ENCODE measurements around the gene PEAK1. TPM values are rescaled to one million over a fixed set of nuclear protein-coding genes. Genes with fewer than 3 reads are reported as not detected.

The PEAK1 gene
- polyA plus RNA-seq, 1 donor (not counting 4 experiments of a cell fraction or from before 2014, with no cell fraction given), result 5.9 TPM

DNA sequence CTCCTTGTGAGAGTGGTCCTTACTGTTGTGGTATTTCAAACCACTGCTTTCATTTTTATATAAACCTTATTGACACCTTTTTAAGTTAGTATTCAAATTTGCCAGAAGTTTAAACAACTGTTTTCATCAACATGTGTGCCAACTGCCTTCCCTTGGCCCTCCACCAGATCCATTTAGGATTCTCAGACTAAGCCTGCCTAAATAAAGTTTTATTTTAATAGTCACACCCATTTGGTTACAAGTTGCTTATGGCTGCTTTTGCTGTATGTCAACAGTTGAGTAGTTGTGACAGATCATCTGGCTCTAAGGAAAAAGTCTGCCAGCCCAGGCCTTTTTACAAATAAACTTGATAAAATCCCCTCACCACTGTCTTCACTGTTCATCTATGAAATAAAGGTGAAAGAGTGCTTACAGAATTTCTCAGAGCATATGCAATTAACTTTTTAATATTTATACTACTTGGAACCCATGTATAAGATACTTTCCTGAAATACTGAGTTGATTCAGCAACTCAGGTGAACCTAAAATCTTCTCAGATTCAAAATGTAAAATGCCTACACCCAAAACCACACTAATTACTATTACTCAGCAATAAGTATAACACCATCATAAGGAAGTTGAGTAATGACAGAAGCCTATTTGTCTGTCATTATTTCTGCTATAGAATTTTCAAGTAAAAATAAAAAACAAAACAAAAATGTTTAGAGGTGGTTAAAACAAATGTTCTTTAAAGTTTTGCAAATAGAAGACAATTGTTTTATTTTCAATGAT, 35.1 kb downstream of the PEAK1 start:
- dilution Hi-C loops (cut with MboI; ENCODE audit: extremely low pct_ligation_motif_present, low sequenced_read_pairs), result no loop called here
- no peaks in the 10 kb centered on the region for H3K36me3 ChIP-seq (ENCODE audit: control insufficient read depth in 2 of 2, extremely low read depth in 1 of 2, insufficient read depth in 2 of 2, low read length in 2 of 2)
- H2AFZ ChIP-seq (ENCODE audit: control insufficient read depth, low read length), result no peak overlapping the region
- H3K9me1 ChIP-seq (ENCODE audit: control insufficient read depth, extremely low read depth, insufficient read depth, low read length), result no peaks in the 10 kb centered on the region
- H3K4me3 ChIP-seq (ENCODE audit: control insufficient read depth in 2 of 3, extremely low read depth in 1 of 3, insufficient read depth in 2 of 3, low read depth in 1 of 3, low read length in 3 of 3), result no peak overlapping the region
- no peak for DNase-seq (ENCODE audit: low read depth, low spot score)
- H3K9ac ChIP-seq (ENCODE audit: control insufficient read depth, extremely low read depth, insufficient read depth, low read length), result no peak overlapping the region
- no peak for FAIRE-seq
- H3K9me3 ChIP-seq (ENCODE audit: control insufficient read depth, low read depth, low read length), result no peaks in the 10 kb centered on the region
- no peaks in the 10 kb centered on the region for H4K20me1 ChIP-seq (ENCODE audit: control insufficient read depth, extremely low read depth, insufficient read depth, low read length)
- H3K79me2 ChIP-seq (ENCODE audit: control insufficient read depth, insufficient read depth, low read length), result peaks cover 4% of the 10 kb centered on the region
- no peaks in the 10 kb centered on the region for H3K27me3 ChIP-seq (ENCODE audit: control insufficient read depth, extremely low read depth, insufficient read depth, low read length)
- no peaks in the 10 kb centered on the region for H3K4me1 ChIP-seq (ENCODE audit: control insufficient read depth, extremely low read depth, insufficient read depth, low read length)
- no peak overlapping the region for H3K27ac ChIP-seq (ENCODE audit: control insufficient read depth, insufficient read depth, low read length)
- no peak overlapping the region for H3K4me2 ChIP-seq (ENCODE audit: control insufficient read depth, extremely low read depth, insufficient read depth, low read depth, low read length)
- TF ChIP-seq, protein P1, sequence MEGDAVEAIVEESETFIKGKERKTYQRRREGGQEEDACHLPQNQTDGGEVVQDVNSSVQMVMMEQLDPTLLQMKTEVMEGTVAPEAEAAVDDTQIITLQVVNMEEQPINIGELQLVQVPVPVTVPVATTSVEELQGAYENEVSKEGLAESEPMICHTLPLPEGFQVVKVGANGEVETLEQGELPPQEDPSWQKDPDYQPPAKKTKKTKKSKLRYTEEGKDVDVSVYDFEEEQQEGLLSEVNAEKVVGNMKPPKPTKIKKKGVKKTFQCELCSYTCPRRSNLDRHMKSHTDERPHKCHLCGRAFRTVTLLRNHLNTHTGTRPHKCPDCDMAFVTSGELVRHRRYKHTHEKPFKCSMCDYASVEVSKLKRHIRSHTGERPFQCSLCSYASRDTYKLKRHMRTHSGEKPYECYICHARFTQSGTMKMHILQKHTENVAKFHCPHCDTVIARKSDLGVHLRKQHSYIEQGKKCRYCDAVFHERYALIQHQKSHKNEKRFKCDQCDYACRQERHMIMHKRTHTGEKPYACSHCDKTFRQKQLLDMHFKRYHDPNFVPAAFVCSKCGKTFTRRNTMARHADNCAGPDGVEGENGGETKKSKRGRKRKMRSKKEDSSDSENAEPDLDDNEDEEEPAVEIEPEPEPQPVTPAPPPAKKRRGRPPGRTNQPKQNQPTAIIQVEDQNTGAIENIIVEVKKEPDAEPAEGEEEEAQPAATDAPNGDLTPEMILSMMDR (optimal IDR thresholded peaks at IDR 0.05 in 1 of 3, IDR thresholded peaks at IDR 0.05 in 1 of 3, conservative IDR thresholded peaks at IDR 0.05 in 1 of 3; ENCODE audit: extremely low read depth in 1 of 3, insufficient read depth in 2 of 3, low read length in 3 of 3), result no peak
- TF ChIP-seq EZH2 (IDR thresholded peaks at IDR 0.05; ENCODE audit: low read length), result no peak

DNA sequence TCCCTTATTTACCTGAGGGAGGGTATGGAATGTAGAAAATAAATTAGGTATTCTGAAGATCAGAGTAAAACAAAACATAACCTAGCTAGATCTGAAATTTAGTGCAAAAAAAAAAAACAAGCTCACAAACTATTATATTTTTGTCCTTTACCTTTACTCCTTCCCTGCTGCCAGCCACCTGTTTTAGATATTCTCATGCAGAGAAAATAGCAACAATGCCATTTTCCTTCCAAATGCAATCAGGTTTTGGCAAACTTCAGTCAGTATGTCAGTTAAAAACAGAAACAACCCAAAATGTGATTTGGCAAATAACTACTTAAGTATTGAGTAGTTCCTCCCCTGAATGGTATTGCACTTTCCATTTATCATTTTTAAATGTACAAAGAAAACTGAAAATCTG, 35.8 kb downstream of the PEAK1 start:
- Histone ChIP-seq H3K27me3 (ENCODE audit: control insufficient read depth, extremely low read depth, insufficient read depth, low read length) (no peaks in the 10 kb centered on the region), H4K20me1 (ENCODE audit: control insufficient read depth, extremely low read depth, insufficient read depth, low read length) (no peaks in the 10 kb centered on the region), H3K79me2 (ENCODE audit: control insufficient read depth, insufficient read depth, low read length) (peaks cover 4% of the 10 kb centered on the region), H3K9ac (ENCODE audit: control insufficient read depth, extremely low read depth, insufficient read depth, low read length) (no peak overlapping the region), H2AFZ (ENCODE audit: control insufficient read depth, low read length) (no peak overlapping the region), H3K4me2 (ENCODE audit: control insufficient read depth, extremely low read depth, insufficient read depth, low read depth, low read length) (no peak overlapping the region), H3K9me3 (ENCODE audit: control insufficient read depth, low read depth, low read length) (no peaks in the 10 kb centered on the region), H3K4me3 (ENCODE audit: control insufficient read depth in 2 of 3, extremely low read depth in 1 of 3, insufficient read depth in 2 of 3, low read depth in 1 of 3, low read length in 3 of 3) (no peak overlapping the region), H3K36me3 (ENCODE audit: control insufficient read depth in 2 of 2, extremely low read depth in 1 of 2, insufficient read depth in 2 of 2, low read length in 2 of 2) (no peaks in the 10 kb centered on the region), H3K4me1 (ENCODE audit: control insufficient read depth, extremely low read depth, insufficient read depth, low read length) (no peaks in the 10 kb centered on the region), H3K9me1 (ENCODE audit: control insufficient read depth, extremely low read depth, insufficient read depth, low read length) (no peaks in the 10 kb centered on the region), H3K27ac (ENCODE audit: control insufficient read depth, insufficient read depth, low read length) (no peak overlapping the region)
- dilution Hi-C loops (cut with MboI; ENCODE audit: extremely low pct_ligation_motif_present, low sequenced_read_pairs), result no loop called here
- FAIRE-seq (no peak), DNase-seq (ENCODE audit: low read depth, low spot score) (no peak)
- TF ChIP-seq, protein P1 (optimal IDR thresholded peaks at IDR 0.05 in 1 of 3, IDR thresholded peaks at IDR 0.05 in 1 of 3, conservative IDR thresholded peaks at IDR 0.05 in 1 of 3; ENCODE audit: extremely low read depth in 1 of 3, insufficient read depth in 2 of 3, low read length in 3 of 3), result no peak
- TF ChIP-seq EZH2 (IDR thresholded peaks at IDR 0.05; ENCODE audit: low read length), result no peak

Data from keratinocyte (primary cell).